ENCODE measurements around the gene CA9.

CA9 gene

GRCh38 chr9:35656831-35657545 is 16.7 kb upstream of the CA9 start:
- no peak for TF ChIP-seq ZBTB7A (IDR thresholded peaks at IDR 0.05; ENCODE audit: low read depth)
- TF ChIP-seq CEBPB (IDR thresholded peaks at IDR 0.05): no peak
- no peak for TF ChIP-seq YY1 (IDR thresholded peaks at IDR 0.05; ENCODE audit: low read depth)
- no peak for TF ChIP-seq EGR1 (IDR thresholded peaks at IDR 0.05)
- TF ChIP-seq TEAD4 (IDR thresholded peaks at IDR 0.05): no peak

DNA sequence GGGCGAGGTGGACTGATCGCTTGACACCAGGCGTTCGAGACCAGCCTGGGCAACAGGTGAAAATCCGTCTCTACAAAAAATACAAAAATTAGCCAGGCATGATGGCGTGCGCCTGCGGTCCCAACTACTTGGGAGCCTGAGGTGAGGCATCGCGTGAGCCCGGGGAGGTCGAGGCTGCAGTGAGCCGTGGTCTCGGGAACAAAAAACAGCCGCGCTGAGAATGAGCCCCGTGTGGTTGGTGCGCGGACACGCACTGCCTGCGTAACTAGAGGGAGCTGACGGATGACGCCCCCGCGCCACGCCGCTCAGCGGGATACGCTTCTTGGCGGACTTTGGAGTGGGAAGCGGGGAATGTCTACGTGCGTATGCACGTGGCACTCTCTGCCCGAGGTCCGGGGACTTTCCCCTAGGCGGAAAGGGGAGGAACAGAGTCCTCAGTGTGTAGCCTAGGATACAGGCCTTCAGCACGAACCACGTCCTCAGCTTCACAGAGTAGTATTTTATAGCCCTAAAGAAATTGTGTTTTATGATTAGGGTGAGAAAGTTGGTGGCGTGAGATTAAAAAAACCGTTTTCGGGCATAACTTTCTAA is 16.1 kb upstream of the CA9 start, which contains the start of gene RMRP:
TSS of gene RMRP (minus strand) at position 474 of the 591 bp plus-strand sequence.
- TF ChIP-seq RAD21 (IDR thresholded peaks at IDR 0.05; ENCODE audit: low read depth) (no peak; the same call in 1 of the 2 replicates), TEAD4 (IDR thresholded peaks at IDR 0.05) (peak; percentile 93), CEBPB (IDR thresholded peaks at IDR 0.05) (peak; percentile 64), USF1 (IDR thresholded peaks at IDR 0.05) (peak; percentile 76), YY1 (IDR thresholded peaks at IDR 0.05; ENCODE audit: low read depth) (peak; percentile 68), FOXM1 (IDR thresholded peaks at IDR 0.05; ENCODE audit: borderline replicate concordance, low read depth) (peak; percentile 47; the same call in 1 of the 2 replicates), TAF1 (IDR thresholded peaks at IDR 0.05; ENCODE audit: low read depth) (no peak), CREB1 (IDR thresholded peaks at IDR 0.05; ENCODE audit: low read depth) (no peak; the same call in 1 of the 2 replicates), REST (IDR thresholded peaks at IDR 0.05; ENCODE audit: low read depth) (no peak), TCF12 (IDR thresholded peaks at IDR 0.05; ENCODE audit: low read depth) (peak; percentile 70; the same call in 1 of the 2 replicates), ZBTB7A (IDR thresholded peaks at IDR 0.05; ENCODE audit: low read depth) (no peak; the same call in 1 of the 2 replicates), EGR1 (IDR thresholded peaks at IDR 0.05) (peak; percentile 88), EP300 (IDR thresholded peaks at IDR 0.05; ENCODE audit: borderline replicate concordance) (peak; percentile 56; the same call in 1 of the 2 replicates), NFIC (IDR thresholded peaks at IDR 0.05) (peak; percentile 47; the same call in 1 of the 2 replicates)
- TF ChIP-seq, protein P1, sequence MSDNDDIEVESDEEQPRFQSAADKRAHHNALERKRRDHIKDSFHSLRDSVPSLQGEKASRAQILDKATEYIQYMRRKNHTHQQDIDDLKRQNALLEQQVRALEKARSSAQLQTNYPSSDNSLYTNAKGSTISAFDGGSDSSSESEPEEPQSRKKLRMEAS (IDR thresholded peaks at IDR 0.05): peak; percentile 99

- TF ChIP-seq NFIC (IDR thresholded peaks at IDR 0.05): no peak
- TF ChIP-seq ZBTB7A (IDR thresholded peaks at IDR 0.05; ENCODE audit: low read depth): peak; percentile 67; the same call in 1 of the 2 replicates
- TF ChIP-seq YY1 (IDR thresholded peaks at IDR 0.05; ENCODE audit: low read depth): peak; percentile 89
- no peak for TF ChIP-seq TEAD4 (IDR thresholded peaks at IDR 0.05)
- peak; percentile 73 for TF ChIP-seq TAF1 (IDR thresholded peaks at IDR 0.05; ENCODE audit: low read depth)
- TF ChIP-seq EGR1 (IDR thresholded peaks at IDR 0.05): 0 out of 2 replicates have a peak, but pooled peaks have one; percentile 15
- TF ChIP-seq REST (IDR thresholded peaks at IDR 0.05; ENCODE audit: low read depth): peak; percentile 59
- TF ChIP-seq CEBPB (IDR thresholded peaks at IDR 0.05): no peak
- TF ChIP-seq USF1 (IDR thresholded peaks at IDR 0.05): no peak
- no peak for TF ChIP-seq EP300 (IDR thresholded peaks at IDR 0.05; ENCODE audit: borderline replicate concordance)
- TF ChIP-seq, protein P1 (IDR thresholded peaks at IDR 0.05): no peak
- TF ChIP-seq CREB1 (IDR thresholded peaks at IDR 0.05; ENCODE audit: low read depth): no peak
- TF ChIP-seq TCF12 (IDR thresholded peaks at IDR 0.05; ENCODE audit: low read depth): no peak
- TF ChIP-seq RAD21 (IDR thresholded peaks at IDR 0.05; ENCODE audit: low read depth): peak; percentile 37
- peak; percentile 13; the same call in 1 of the 2 replicates for TF ChIP-seq FOXM1 (IDR thresholded peaks at IDR 0.05; ENCODE audit: borderline replicate concordance, low read depth)
These were observed 15.4 kb upstream of the CA9 start, which contains the start of gene CCDC107 for GRCh38 chr9:35658137-35658967. CCDC107 (plus strand) TSS chr9:35658292; CDS start chr9:35658380, 88 bp downstream.

GRCh38 chr9:35658968-35659220 is 14.8 kb upstream of the CA9 start:
- TF ChIP-seq YY1 (IDR thresholded peaks at IDR 0.05; ENCODE audit: low read depth): no peak
- no peak for TF ChIP-seq EP300 (IDR thresholded peaks at IDR 0.05; ENCODE audit: borderline replicate concordance)
- TF ChIP-seq FOXM1 (IDR thresholded peaks at IDR 0.05; ENCODE audit: borderline replicate concordance, low read depth): no peak
- TF ChIP-seq REST (IDR thresholded peaks at IDR 0.05; ENCODE audit: low read depth): no peak
- TF ChIP-seq CEBPB (IDR thresholded peaks at IDR 0.05): no peak
- TF ChIP-seq TEAD4 (IDR thresholded peaks at IDR 0.05): no peak
- TF ChIP-seq ZBTB7A (IDR thresholded peaks at IDR 0.05; ENCODE audit: low read depth): no peak
- no peak for TF ChIP-seq CREB1 (IDR thresholded peaks at IDR 0.05; ENCODE audit: low read depth)
- TF ChIP-seq TCF12 (IDR thresholded peaks at IDR 0.05; ENCODE audit: low read depth): no peak
- TF ChIP-seq NFIC (IDR thresholded peaks at IDR 0.05): no peak
- TF ChIP-seq RAD21 (IDR thresholded peaks at IDR 0.05; ENCODE audit: low read depth): no peak
- TF ChIP-seq, protein P1 (IDR thresholded peaks at IDR 0.05): no peak
- no peak for TF ChIP-seq TAF1 (IDR thresholded peaks at IDR 0.05; ENCODE audit: low read depth)
- no peak for TF ChIP-seq USF1 (IDR thresholded peaks at IDR 0.05)
- no peak for TF ChIP-seq EGR1 (IDR thresholded peaks at IDR 0.05)
